Coronary artery (tissue), 2 donors: ENCODE results near the gene LRRC55.

ENCODE experiments used
- DNase-seq: peaks from one replicate; pipeline ENCODE4 v3.0.0-alpha.2; 2017; ENCODE audit warnings: low spot score
- H3K27ac ChIP-seq, 2 donors: fragments of 200-600 bp; sonication (generic); one replicate each; pipeline ENCODE4 v1.5.1; 2016 to 2019
- H3K4me3 ChIP-seq: fragments of 200-600 bp; sonication (generic); 2 replicates; pipeline ENCODE4 v1.5.1; 2016; ENCODE audit warnings: mild to moderate bottlenecking, moderate library complexity
- TF ChIP-seq, protein P1 (sequence below): fragments of 200-600 bp; sonication (generic); IDR thresholded peaks from one replicate; pipeline ENCODE4 v1.5.1; 2019; ENCODE audit warnings: antibody characterized with exemption

LRRC55 gene

GRCh38 chr11:57154739-57155138 lies 27.0 kb upstream of the LRRC55 start:
- TF ChIP-seq, protein P1, sequence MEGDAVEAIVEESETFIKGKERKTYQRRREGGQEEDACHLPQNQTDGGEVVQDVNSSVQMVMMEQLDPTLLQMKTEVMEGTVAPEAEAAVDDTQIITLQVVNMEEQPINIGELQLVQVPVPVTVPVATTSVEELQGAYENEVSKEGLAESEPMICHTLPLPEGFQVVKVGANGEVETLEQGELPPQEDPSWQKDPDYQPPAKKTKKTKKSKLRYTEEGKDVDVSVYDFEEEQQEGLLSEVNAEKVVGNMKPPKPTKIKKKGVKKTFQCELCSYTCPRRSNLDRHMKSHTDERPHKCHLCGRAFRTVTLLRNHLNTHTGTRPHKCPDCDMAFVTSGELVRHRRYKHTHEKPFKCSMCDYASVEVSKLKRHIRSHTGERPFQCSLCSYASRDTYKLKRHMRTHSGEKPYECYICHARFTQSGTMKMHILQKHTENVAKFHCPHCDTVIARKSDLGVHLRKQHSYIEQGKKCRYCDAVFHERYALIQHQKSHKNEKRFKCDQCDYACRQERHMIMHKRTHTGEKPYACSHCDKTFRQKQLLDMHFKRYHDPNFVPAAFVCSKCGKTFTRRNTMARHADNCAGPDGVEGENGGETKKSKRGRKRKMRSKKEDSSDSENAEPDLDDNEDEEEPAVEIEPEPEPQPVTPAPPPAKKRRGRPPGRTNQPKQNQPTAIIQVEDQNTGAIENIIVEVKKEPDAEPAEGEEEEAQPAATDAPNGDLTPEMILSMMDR, result no peak
- Histone ChIP-seq H3K27ac (no peak overlapping the region), H3K4me3 (no peak overlapping the region)
- DNase-seq, result no peak

GRCh38 chr11:57155400-57155799 lies 26.4 kb upstream of the LRRC55 start:
- DNase-seq, result no peak
- TF ChIP-seq, protein P1, result no peak
- Histone ChIP-seq H3K27ac (no peak overlapping the region), H3K4me3 (no peak overlapping the region)

DNA sequence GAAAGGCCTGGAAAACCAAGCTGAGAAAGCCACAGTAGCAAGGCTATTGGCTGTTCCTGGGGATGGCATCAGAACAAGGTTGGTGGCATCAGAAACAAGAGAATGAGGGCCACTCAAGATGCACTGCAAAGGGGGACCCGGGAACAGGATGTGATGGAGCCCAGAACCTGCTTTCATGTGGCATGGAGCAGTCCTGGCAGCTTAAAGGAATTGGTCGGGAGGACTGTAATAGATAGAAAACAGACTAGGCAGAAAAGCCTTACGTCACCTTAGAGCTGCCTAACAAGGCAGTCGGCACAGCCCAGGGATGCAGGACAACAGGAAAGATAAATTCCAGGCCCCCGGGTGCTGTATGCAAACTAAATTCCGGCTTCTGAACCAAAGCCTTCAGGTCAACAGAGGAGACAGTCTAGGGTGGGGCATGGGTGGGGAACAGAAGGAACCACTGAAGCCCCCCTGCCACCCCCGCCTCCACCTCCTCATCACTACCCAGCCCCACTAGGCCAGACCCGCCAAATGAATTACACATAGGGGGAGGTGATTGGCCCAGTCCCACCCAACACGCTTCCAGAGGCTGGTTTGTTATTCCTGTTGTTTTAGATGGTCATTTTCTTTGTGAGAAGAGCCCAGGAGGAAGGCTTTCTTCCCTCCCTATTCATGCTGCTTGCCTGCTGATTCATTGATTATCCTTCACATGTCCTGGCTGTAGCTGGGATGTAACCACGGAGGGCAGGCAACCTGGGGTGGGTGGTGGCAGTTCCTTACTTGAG lies 25.7 kb upstream of the LRRC55 start:
- TF ChIP-seq, protein P1, result no peak
- Histone ChIP-seq H3K4me3 (no peak overlapping the region), H3K27ac (no peak overlapping the region)
- DNase-seq, result no peak

DNA sequence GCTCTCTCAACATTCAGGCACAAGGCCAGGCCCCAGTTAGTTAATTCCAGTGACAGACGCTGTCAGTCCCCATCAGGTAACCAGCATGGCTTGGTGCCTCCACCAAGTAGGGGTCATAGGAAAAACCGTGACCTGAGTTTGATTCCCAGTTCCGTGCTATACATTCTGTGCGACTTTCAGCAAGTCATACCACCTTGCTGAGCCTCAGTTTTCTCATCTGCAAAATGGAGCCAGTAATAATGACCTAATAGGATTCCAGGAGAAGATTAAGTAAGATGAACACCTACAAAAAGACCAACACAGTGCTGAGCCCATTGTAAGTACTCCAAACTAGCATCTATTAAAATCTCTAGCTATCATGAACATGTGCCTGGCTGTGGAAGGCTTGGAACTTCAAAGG lies 24.8 kb upstream of the LRRC55 start:
- H3K4me3 ChIP-seq, result no peak overlapping the region
- no peak for DNase-seq
- no peak overlapping the region for H3K27ac ChIP-seq
- TF ChIP-seq, protein P1, result no peak

DNA sequence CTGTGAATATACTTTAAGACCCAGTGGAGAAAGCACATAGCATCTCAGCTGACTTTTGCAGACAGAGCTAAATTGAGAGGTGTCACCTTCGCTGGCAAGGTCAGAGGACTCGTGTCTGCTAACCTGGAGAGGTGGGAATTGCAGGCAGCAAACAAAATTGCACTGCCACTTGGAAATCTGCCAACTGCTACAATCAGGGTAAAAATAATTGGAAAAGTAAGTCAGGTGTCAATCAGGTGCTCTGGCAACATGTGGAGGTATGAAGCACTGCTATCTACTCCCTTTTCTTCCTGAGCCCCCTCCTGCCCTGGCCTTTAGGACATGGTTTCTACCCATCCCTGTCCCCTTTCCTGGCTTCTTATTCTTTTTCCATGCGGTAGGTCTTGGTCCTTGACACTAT lies 24.1 kb upstream of the LRRC55 start:
- TF ChIP-seq, protein P1, result no peak

DNA sequence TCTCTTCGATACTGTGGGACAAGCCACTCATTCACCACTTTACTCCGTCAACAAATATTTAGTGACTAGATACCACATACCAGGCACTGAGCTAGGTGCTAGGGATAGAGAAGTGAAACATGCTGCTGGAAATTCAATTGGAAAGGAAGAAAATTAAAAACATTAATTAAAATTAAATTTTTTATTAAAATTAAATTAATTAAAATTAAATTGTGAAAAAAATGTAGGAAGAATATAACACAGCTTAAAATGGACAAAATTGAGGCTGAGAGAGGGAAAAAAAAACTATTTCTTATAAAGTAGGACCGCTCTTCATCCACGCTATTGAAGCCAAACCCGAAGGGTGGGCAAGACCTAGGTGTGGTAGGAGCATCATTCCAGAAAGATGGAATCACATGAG lies 23.6 kb upstream of the LRRC55 start:
- Histone ChIP-seq H3K4me3 (no peak overlapping the region), H3K27ac (no peak overlapping the region)
- no peak for DNase-seq
- TF ChIP-seq, protein P1, result no peak

More for the DNA sequence above, 24.1 kb upstream of the LRRC55 start:
- no peak for DNase-seq
- no peak overlapping the region for H3K27ac ChIP-seq
- no peak overlapping the region for H3K4me3 ChIP-seq

GRCh38 chr11:57158599-57158998 lies 23.2 kb upstream of the LRRC55 start:
- Histone ChIP-seq H3K4me3 (no peak overlapping the region), H3K27ac (no peak overlapping the region)
- DNase-seq, result no peak
- TF ChIP-seq, protein P1, result no peak
